Measurements from ENCODE around the gene AJAP1.

Gene AJAP1

DNA sequence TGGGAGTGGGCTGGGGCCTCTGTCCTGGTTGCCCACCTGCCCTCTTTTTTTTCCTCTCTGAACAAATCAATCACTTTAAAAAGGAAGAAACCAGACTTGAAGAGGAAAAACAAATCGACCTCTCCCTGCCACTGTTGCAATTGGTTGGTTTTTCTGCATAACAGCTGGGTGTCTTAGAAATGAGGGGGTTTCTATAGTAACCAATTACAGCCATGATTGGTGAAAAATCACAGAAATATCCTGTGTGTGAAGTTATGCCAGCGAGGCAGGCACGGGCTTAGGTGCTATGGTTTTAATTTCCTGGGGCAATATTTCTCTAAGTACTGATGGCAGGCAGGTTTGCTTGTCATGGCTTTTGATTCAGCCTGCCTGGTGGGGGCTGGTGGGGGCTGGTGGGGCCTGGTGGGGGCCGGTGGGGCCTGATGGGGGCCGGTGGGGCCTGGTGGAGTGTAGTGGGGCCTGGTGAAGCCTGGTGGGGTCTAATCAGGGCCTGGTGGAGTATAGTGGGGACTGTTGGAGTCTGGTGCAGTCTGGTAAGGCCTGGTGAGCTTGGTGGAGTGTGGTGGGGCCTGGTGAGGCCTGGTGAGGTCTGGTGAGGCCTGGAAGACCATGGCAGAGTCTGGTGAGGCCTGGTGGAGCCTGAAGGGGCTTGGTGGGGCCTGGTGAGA is 54.6 kb downstream of the AJAP1 start:
- no peak for DNase-seq

DNA sequence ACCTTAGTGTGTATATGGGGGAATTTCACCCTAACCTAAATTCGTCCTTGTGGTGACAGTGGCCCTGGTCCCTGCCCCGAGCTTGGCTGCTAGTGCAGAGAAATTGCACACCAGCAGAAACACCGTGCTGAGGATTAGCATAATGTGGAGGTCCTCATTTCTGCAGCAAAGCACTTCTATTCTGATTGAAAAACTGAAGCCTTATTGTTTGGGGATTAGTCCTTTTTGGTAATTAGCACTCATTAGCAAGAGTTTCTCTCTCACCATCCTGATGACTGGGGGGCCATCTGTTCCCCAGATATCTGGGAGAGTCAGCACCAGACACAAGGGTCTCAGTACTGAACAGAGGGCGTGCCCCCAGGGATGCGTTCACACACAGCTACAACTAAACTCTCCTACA is 55.2 kb downstream of the AJAP1 start:
- no peak for DNase-seq

DNA sequence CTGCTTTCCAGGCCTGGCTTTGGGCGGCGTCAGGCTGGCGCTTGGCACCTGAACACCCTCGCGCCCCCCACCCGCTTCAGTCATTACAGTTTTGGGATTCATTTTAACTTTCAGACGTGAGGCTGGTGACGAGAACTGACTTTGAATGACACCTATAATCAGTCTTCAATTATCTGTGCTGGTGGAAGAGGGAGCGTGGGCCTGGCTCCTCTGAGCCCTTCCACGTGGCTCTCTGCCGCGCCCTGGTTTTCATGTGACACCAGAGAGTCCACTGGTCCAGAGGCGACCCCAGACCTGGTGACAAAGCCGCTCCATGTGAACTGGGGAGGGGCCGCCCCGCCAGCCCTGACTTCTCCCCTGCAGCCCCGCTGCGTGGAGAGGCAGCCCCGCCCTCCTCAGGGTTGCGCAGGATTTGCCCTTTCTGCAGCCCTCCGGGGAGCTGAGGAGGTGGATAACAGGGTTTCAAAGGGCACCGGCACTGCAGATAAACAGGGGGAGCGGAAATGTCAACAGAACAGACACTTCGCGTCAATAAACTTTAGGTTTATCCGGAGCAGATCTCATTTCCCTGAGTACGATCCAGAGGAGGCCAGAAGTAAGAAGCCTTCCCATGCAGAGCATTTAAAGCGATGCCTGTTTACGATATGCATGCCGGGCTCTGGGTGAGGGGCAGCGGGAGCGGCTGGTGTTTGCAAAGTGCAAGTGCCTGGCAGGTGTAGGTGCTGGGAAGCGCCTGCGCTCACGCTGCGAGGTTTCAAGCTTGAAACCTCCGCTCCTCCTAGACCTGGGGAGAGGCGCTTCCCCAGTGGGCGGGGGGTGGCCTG is 56.4 kb downstream of the AJAP1 start:
- no peak for DNase-seq

DNA sequence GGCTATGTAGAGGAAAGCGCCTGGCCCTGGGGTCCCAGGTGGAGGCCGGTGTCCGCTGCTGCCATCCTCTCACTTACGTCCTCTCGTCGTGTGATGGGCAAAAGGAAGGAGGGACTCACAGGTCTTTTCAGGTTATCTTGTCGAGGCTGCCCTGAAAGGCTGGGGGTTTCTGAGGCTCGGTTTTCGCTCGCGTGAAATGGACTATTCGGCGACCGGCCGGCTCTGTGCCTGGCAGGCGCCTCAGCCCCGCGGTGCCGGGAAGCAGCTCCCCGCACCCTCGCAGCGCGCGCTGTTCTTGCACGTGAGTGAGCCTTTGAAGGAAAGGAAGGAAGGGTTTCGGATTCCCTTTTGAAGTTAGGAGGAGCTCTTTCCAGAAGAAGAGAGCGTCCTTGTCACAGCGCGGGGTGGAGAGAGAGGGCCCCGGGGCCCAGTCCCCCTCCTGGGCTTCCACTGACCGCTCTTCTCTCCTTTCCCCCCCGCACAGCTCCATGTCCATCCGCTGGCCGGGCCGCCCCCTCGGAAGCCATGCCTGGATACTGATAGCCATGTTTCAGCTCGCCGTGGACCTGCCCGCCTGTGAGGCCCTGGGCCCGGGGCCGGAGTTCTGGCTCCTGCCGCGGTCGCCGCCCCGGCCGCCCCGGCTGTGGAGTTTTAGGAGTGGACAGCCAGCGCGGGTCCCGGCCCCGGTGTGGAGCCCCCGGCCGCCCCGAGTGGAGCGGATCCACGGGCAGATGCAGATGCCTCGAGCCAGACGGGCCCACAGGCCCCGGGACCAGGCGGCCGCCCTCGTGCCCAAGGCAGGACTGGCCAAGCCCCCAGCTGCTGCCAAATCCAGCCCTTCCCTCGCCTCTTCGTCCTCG is 57.2 kb downstream of the AJAP1 start:
- DNase-seq, result no peak

DNA sequence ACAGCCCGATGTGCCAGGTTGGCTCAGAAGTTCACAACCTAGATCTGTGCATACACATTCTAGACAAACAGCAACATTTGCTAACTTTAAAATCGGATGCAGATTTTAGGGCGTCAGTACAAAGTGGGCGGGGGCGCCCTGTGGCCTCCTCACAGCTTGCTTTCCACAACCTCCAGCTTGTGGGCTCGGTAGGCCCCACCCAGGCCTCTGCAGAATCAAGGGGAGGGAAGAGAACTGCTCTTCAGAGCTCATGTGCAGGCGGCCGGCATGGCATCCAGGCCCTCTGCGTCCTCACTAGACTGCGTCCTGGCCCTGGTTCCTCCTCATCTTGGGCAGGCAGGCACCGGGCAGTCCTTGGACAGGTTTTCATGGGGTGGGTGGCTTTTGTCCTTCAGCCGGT is 59.3 kb downstream of the AJAP1 start:
- DNase-seq, result no peak

DNA sequence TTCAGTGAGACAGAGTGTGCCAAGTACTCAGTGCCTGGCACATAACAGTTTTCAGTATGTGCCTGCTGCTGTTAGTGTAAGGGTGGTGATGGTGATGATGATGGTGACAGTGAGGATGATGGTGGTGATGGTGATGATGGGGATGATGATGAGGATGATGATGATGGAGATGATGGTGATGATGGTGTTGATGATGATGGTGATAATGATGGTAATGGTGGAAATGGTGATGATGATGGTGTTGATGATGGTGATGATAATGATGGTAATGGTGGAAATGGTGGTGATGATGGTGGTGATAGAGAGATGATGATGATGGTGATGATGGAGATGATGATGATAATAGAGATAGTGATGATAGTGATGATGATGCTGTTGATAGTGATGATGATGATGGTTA is 62.0 kb downstream of the AJAP1 start:
- no peak for DNase-seq

DNA sequence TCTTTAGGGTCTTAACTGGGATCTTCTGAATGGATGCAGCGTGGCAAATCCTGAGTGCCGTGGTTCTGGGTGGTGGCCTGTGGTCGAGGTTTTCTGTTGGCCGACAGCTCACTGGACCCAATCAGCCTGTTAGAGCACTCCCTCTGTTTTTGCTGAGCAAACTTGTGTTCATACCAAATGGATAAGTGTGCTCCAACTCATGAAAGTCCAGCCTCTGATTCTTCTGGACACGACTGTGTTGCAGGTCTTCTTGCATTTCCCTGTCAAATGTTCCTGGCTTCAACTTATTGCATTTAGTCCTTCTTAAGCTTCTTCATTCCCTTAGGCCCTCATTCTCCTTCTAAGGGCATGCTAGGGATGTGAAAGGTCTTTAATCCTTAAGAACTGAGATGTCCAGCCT is 63.7 kb downstream of the AJAP1 start:
- DNase-seq, result no peak

DNA sequence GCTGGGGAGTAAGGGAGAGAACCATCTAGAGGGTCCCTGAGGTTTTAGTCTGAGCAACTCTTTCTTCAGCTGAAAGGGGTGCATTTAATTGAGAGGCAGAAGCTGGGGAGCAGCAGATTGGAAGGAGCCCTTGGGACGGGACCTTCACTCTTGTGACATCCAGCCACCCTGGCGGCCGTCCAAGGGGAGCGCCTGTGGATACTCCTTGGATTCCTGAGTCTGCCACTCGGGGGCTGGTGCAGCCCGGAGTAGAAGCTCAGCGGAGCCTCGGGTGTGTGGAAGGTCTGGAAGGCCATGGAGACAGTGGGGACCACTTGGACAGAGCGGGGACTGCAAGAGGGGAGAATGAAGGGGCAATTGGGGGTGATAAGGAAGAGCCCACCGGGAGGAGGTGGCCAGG is 68.7 kb downstream of the AJAP1 start:
- DNase-seq, result no peak

DNA sequence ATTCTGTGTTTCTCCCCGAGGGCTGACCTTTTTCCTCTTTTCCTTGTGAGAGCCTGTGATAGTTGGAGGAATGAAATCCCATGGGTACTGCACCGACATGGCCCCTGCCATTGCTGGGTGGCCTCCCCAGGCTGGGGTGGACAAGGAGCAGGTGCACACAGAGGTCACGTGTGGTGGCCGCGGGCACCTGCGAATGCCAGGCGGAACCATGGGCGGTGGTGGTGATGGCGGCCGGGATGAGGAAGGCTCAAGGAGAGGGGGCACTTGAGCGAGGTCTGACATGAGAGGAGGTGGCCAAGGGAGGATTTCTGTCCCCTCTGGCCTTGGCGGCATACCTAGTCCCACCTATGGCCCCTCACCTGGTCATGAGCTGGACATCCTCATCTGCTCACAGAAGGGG is 69.6 kb downstream of the AJAP1 start:
- DNase-seq, result no peak

DNA sequence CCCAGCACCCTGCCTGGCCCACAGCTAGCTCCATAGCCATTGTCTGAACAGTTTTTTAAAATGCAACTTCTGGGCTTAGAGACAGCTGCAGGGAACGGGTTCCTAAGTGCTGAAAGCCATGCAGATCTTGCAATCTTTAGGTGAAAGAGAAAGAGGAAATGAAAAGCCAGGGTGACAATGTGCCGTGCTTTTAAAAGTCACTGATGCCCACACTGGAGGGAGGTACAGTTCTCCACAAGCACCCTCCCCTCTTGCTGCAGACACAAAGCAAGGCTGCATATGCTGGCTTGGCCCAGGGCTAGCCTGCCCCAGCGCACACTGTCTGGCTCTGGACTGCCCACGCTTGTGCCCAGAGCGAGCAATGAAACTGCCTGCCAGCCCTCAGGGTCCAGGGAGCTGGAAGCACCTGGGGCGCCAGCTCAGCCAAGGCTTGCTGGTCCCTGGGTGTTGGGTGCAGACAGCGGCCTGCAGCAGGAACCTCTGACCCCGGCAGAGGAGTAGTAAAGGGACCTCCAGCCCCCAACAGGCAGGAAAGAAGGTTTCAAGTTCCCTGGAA is 70.4 kb downstream of the AJAP1 start:
- no peak for DNase-seq

DNA sequence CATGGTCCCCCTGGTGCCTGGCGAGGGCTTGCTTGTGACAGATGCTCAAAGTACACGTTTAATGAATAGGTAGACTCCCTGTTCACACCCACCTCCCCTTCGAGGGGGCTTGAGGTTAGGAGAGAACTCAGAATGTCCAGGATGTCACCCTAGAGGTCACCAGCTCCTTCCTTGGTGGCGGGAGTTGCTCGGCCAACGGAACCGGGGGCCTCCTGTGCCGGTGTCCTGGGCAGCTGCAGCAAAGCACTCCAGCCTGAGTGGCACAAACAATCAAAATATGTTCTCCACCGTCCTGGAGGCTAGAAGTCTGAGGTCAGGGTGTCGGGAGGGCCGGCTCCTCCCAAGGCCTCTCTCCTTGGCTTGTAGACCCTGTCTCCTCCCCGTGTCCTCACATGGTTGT is 71.0 kb downstream of the AJAP1 start:
- no peak for DNase-seq

DNA sequence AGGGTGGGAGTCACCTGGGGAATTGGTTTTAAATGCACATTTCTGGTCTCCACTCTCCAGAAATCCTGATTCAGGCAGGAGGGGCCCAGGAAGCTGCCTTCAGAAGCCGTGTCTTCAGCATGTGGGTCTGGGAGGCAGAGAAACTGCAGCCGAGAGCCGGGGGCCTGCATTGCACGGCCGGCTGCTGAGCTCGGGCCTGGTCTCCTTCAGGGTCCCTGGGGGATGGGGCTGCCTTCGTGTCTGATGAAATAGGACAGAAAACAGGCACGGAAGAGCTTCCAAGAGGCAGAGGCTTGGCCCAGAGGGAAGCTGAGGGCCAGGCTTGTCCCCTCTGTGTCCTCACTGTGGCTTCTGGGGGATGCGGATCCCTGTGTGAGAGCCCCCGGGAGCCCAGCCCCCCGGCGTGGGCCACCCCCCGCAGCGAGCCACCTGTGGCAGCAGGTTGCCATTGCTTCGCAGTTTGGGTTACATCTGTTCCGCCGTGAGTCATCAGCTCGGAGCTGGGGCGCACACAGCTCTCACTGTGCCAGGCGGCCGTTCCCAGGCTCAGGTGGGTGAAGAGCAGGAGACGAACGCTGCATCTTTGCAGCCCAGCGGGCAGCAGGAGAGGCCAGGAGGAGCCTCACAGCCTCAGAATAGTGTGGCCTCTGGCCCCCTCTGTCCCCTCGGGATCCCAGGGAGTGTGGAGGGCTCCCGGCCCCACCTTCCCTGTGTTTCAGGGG is 72.4 kb downstream of the AJAP1 start:
- no peak for DNase-seq

DNA sequence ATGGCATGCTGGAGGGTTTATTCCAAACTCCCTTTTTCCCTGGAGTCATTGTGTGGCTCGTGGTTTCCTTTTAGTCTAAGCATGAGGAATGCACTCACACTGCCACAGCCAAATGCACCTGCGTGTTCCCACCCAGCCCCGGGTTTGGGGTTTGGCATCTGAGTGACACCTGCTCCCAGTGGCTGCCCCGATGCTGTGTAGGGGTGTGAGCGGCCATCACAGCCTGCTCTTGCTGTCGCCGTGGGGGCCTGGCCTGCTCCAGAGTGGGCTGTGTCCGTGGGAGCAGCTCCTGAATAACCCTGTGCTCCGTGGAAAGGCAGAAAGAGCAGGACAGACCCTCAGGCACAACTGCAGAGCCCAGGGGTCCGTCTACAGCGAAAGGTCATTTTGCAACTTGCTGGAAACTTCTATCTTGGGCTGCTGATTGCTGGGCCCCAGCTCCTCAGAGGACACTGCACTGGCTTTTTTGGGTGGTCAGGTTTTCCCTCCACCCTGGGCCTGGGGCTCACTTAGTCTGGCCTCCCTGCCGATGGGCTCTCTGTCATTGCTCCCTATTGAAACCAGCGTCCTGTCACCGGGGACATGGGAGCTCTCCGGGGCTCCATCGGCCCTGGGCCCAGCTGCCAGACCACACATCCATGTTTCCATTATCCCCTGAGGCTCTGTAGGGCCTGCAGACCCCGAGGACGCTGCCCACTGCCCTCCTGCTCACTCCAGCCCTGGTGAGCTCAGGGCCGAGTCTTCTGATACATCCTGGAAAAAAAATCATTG is 74.1 kb downstream of the AJAP1 start:
- DNase-seq, result no peak

DNA sequence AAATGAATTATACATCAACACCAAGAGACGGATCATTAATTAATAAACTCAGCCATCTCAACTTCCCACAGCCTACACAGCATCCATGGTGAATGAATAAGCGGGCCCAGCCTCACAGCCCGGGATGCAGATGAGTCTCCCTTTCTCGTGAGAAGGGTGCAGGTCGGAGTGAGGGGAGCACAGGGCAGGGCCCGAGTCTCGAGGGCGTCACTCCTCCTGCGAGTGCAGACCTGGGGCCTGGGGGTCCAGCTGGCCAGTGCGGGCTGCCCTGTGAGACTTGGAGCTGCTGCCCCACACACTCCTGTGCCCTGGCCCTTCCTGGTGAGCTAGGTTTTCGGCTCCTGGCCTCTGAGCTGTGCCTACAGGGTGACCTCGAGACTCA is 74.7 kb downstream of the AJAP1 start:
- no peak for DNase-seq

DNA sequence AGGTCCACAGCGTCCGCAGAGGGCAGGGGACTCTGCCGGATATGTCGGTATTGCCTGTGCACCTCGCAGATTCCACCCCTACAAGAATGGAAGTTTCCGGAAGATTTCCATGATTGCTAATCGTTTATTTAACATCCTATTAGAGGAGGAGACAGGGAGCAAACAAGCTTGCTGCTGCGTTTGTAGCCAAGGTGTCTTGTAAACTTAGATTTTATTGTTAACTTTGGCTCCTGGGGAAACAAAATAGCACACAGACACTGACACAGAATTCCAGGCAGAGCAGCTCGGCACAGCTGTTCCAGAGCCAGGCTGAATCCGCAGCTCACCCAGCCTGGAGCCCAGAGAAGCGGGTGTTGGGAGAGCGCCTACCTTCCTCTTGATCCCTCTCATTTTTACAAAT is 75.7 kb downstream of the AJAP1 start:
- DNase-seq, result no peak

DNA sequence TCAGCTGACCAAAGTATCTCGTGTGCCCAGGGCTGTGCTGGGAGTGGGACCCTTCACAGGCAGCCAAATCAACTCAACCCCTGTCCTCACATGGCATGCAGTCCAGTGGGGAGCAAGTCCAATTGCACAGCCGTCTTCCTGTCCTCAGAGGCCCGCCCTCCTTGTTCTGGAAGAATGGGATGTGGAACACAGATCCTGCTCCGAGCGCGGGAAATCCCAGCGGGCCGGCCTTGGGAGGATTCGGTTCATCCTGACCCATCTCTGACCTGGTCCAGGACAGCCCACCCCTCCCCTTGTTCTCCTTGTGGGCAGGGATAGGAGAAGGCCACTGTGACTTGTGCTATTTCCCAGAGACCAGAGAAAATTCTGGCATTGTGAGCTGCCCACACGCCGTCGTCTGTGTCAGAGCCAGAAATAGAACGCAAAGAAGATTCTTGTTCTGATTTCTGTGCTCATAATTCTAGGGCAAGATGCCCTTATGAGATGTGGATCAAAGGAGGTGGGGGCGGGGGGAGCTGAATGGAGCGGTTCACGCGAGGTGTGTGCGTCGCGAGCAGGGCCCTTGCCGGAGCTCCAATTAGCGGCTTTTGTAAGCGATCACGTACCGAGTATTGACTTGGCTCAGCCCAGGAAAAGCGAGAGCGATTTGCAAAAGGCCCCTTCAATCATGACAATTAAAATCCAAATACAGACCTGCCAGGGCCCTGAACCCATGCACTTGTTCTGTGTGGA is 79.2 kb downstream of the AJAP1 start:
- DNase-seq, result peak; percentile 49

DNA sequence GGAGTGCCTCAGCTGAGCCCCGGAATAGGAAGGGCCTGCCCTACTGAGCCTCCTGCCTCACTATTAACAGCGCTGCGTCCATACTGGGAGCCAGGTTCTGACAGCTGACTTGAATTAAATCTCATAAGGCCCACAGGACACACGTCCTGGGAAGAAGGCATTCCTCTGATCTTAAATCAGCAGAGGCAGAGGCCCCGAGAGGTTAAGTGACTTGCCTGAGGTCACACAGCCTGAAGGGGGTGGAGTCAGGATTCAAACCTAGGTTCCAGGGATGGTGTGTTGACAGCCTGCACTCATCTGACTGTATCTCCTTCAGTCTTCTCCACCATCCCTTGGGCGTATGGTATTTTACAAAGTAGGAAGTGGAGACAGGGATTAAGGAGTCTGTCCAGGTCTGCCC is 79.8 kb downstream of the AJAP1 start:
- no peak for DNase-seq

DNA sequence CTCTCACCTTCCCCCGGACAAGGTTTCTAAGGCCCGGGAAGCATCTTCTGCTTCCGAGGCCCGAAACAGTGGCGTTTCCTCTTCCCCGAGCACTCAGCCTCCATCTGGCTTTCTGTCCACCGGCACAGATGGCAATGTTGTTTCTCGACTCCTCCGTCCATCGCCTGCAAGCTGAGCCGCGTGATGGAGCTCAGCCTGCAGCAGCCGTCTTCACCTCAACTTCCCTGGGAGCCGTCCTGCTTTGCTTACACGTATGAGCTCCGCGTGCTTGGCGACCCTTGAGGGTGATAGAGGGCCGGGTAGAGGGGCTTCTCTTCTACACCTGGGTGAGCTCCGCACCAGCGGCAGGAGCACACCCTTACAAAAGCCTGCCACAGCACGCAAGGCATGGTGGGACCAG is 80.4 kb downstream of the AJAP1 start:
- no peak for DNase-seq

DNA sequence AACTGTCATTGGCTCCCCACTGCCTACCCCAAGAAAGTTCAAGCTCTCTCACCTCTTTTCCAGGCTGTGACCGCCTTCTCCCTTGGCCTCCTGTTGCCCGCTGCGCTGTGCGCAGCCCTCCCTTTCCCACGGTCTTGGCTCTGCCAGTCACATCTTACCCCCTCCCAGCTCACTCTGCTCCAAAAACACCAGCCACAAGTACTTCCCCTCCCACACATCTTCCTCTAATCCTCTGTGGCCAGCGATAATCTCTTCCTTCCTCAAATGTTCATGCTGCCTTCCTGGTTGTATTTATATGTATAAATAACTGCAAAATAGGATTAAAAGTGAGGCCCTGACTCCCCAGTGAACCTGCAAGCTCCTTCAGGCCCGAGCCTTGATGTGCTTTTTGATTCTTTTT is 81.8 kb downstream of the AJAP1 start:
- no peak for DNase-seq

DNA sequence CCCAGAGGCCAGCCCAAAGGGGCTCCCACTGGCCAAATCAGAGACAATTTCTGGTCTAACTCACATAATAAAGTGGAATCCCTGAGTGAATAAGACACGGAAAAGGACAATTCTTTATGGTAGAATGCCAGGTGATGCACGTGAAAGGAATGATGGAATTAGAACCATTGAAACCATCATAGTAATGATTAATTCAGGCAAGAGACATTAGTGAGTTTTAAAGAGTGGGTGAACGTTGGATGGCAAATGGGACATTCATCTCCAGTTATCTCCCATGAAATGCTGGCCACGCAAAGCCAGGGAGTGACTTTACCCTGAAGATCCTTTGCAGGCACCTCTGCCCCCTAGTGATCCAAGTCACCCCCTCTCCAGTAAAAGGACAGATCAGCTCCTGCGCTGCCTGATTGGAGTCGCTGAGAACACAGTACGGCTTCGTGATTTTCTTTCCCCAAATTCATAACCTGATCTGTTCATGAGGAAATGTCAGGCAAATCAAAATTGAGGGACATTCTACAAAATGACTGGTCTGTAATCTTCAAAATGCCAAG is 87.5 kb downstream of the AJAP1 start:
- no peak for DNase-seq

Measured in NCI-H1436 (cell line).